NB4 (cell line): ENCODE measurements around the gene CCDC82.

ENCODE experiments used
- CTCF ChIP-seq: IDR thresholded peaks from one replicate; pipeline ENCODE4 v1.5.1; 2012; ENCODE audit warnings: low read depth, low read length
- MAX ChIP-seq: IDR thresholded peaks from 2 replicates; pipeline ENCODE4 v1.6.1; 2011; ENCODE audit warnings: low read depth, low read length
- MYC ChIP-seq: IDR thresholded peaks from 2 replicates; pipeline ENCODE4 v1.6.1; 2011; ENCODE audit warnings: low read depth, low read length
- POLR2A ChIP-seq: IDR thresholded peaks from 2 replicates; pipeline ENCODE4 v1.6.1; 2011; ENCODE audit warnings: mild to moderate bottlenecking; ENCODE audit not compliant: insufficient read length; ENCODE audit errors: extremely low read depth

DNA sequence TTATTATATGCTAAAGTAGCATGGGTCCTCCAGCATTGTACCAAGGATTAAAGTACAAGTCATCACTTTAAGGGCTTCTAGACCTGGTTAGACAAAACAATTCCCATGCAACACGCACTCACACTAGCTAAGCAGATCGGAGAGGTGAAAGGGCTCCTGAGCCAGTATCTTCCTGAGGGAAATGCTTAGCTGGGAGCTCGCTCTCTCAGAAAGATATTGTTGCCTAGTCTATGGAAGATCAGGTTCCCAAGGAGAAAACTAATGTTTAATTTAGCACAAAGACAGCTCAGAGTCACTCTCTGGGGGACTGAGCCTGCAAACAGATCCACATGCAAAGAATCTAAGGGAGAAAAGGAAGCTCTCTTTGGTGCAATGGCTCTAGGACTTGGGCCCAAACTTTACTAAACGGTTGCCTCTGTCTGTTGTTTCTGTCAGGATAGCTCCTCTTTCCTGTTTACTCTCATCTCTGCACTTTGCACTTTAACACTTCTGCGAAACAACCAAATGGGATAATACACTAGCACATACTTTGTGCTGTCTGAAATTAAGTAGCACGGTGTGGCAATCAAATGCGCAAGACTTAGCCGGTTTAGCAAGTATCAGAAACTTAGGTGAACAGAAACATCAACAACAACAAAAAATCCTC, 57.5 kb downstream of the CCDC82 start:
- TF ChIP-seq CTCF (no peak), POLR2A (no peak), MAX (no peak), MYC (no peak)
